ENCODE results near the gene RIC3.

GRCh38 chr11:8067929-8068575 is 100.8 kb downstream of the RIC3 start:
- TF ChIP-seq CTCF (IDR thresholded peaks at IDR 0.05 in 4 of 5, conservative IDR thresholded peaks at IDR 0.05 in 1 of 5) (no peak), POLR2A (IDR thresholded peaks at IDR 0.05) (no peak)

Measured in gastrocnemius medialis (tissue), 4 donors.